ENCODE data around the gene PHF21A.

GRCh38 chr11:46057489-46057888 is 63.8 kb downstream of the PHF21A start:
- TF ChIP-seq CTCF (IDR thresholded peaks at IDR 0.05) = no peak
- no peak for TF ChIP-seq EZH2 (IDR thresholded peaks at IDR 0.05)
- no peak for TF ChIP-seq EZH2phosphoT487 (IDR thresholded peaks at IDR 0.05)

All from neural progenitor cell (in vitro differentiated cells).